MM.1S (cell line): ENCODE measurements around the gene DLGAP1.

Experiments used
- DNase-seq: peaks from one replicate; pipeline ENCODE4 v3.0.0-alpha.2; 2015
- H2AFZ ChIP-seq: fragments of 300-600 bp; sonication (generic); 2 replicates; pipeline ENCODE4 v1.6.0; 2016; ENCODE audit warnings: antibody characterized with exemption, low read length
- H3F3A ChIP-seq: fragments of 300-600 bp; sonication (generic); 2 replicates; pipeline ENCODE4 v1.6.1; 2016; ENCODE audit warnings: mild to moderate bottlenecking, antibody characterized with exemption, low read length, moderate library complexity, mixed read lengths; ENCODE audit not compliant: insufficient read depth
- H3K27ac ChIP-seq: fragments of 300-600 bp; sonication (generic); 2 replicates; pipeline ENCODE4 v1.5.1; 2016; ENCODE audit warnings: mild to moderate bottlenecking, low read length
- H3K27me3 ChIP-seq: fragments of 300-600 bp; sonication (generic); replicated peaks from 2 replicates; pipeline ENCODE4 v1.6.0; 2016; ENCODE audit warnings: low read length; ENCODE audit not compliant: insufficient read depth
- H3K36me3 ChIP-seq: fragments of 300-600 bp; sonication (generic); replicated peaks from 2 replicates; pipeline ENCODE4 v1.6.1; 2016; ENCODE audit warnings: mild to moderate bottlenecking, low read length, mixed read lengths; ENCODE audit not compliant: insufficient read depth
- H3K4me1 ChIP-seq: fragments of 300-600 bp; sonication (generic); 2 replicates; pipeline ENCODE4 v1.6.1; 2016; ENCODE audit warnings: low read length, mixed read lengths
- H3K4me2 ChIP-seq: fragments of 300-600 bp; sonication (generic); 2 replicates; pipeline ENCODE4 v1.6.0; 2016; ENCODE audit warnings: low read depth, low read length
- H3K4me3 ChIP-seq: fragments of 300-600 bp; sonication (generic); 2 replicates; pipeline ENCODE4 v1.5.1; 2016; ENCODE audit warnings: low read length, mixed read lengths
- H3K79me2 ChIP-seq: fragments of 300-600 bp; sonication (generic); 2 replicates; pipeline ENCODE4 v1.6.1; 2016; ENCODE audit warnings: mixed run types, low read length, mixed read lengths
- H3K9ac ChIP-seq: fragments of 300-600 bp; sonication (generic); 2 replicates; pipeline ENCODE4 v1.6.1; 2016; ENCODE audit warnings: low read length, mixed read lengths
- H3K9me2 ChIP-seq: fragments of 300-600 bp; sonication (generic); replicated peaks from 2 replicates; pipeline ENCODE4 v1.6.1; 2016; ENCODE audit warnings: mild to moderate bottlenecking, low read length, mixed read lengths; ENCODE audit not compliant: insufficient read depth
- H3K9me3 ChIP-seq: fragments of 300-600 bp; sonication (generic); replicated peaks from 2 replicates; pipeline ENCODE4 v1.6.1; 2016; ENCODE audit warnings: mild to moderate bottlenecking, low read length, mixed read lengths; ENCODE audit not compliant: insufficient read depth
- H4K20me1 ChIP-seq: fragments of 300-600 bp; sonication (generic); 2 replicates; pipeline ENCODE4 v1.6.1; 2016; ENCODE audit warnings: mild to moderate bottlenecking, low read length, moderate library complexity, mixed read lengths; ENCODE audit not compliant: insufficient read depth
- CTCF ChIP-seq: fragments of 300-600 bp; sonication (generic); IDR thresholded peaks from 2 replicates; pipeline ENCODE4 v1.5.1; 2016; ENCODE audit warnings: antibody characterized with exemption, low read length, mixed read lengths
- EZH2 ChIP-seq: fragments of 300-600 bp; sonication (generic); optimal IDR thresholded peaks from 2 replicates; pipeline ENCODE3; 2017; ENCODE audit warnings: low read depth, mild to moderate bottlenecking, antibody characterized with exemption, low read length, mixed read lengths
- EZH2phosphoT487 ChIP-seq: fragments of 300-600 bp; sonication (generic); IDR thresholded peaks from 2 replicates; pipeline ENCODE4 v1.6.1; 2018; ENCODE audit warnings: antibody characterized with exemption, low read length

The DLGAP1 gene

GRCh38 chr18:3960977-3961376 lies 494.1 kb downstream of the DLGAP1 start:
- DNase-seq, result no peak

GRCh38 chr18:3960142-3960541 lies 495.0 kb downstream of the DLGAP1 start:
- no peak overlapping the region for H3K4me3 ChIP-seq
- TF ChIP-seq CTCF, result no peak
- TF ChIP-seq EZH2phosphoT487, result no peak
- no peak for TF ChIP-seq EZH2
- H3K4me1 ChIP-seq, result no peaks in the 10 kb centered on the region
- H3K9me3 ChIP-seq, result no peaks in the 10 kb centered on the region
- DNase-seq, result no peak
- H3K27me3 ChIP-seq, result no peaks in the 10 kb centered on the region
- H2AFZ ChIP-seq, result no peak overlapping the region
- H3F3A ChIP-seq, result no peaks in the 10 kb centered on the region
- no peaks in the 10 kb centered on the region for H3K9me2 ChIP-seq
- H3K36me3 ChIP-seq, result no peaks in the 10 kb centered on the region
- H3K4me2 ChIP-seq, result no peak overlapping the region
- H4K20me1 ChIP-seq, result no peaks in the 10 kb centered on the region
- H3K9ac ChIP-seq, result no peak overlapping the region
- H3K79me2 ChIP-seq, result no peaks in the 10 kb centered on the region
- no peak overlapping the region for H3K27ac ChIP-seq

More at GRCh38 chr18:3960977-3961376, 494.1 kb downstream of the DLGAP1 start:
- no peak overlapping the region for H3K4me2 ChIP-seq
- H3K27ac ChIP-seq, result no peak overlapping the region
- no peak overlapping the region for H3K9ac ChIP-seq
- H3K4me1 ChIP-seq, result no peaks in the 10 kb centered on the region
- H3K4me3 ChIP-seq, result no peak overlapping the region
- TF ChIP-seq CTCF (no peak), EZH2 (no peak), EZH2phosphoT487 (no peak)
- H2AFZ ChIP-seq, result no peak overlapping the region
- no peaks in the 10 kb centered on the region for H3K9me2 ChIP-seq
- H3K27me3 ChIP-seq, result no peaks in the 10 kb centered on the region
- H4K20me1 ChIP-seq, result no peaks in the 10 kb centered on the region
- no peaks in the 10 kb centered on the region for H3K9me3 ChIP-seq
- no peaks in the 10 kb centered on the region for H3F3A ChIP-seq
- H3K79me2 ChIP-seq, result no peaks in the 10 kb centered on the region
- H3K36me3 ChIP-seq, result no peaks in the 10 kb centered on the region

- Histone ChIP-seq H3K9ac (no peak overlapping the region), H3K9me2 (no peaks in the 10 kb centered on the region), H3F3A (no peaks in the 10 kb centered on the region), H4K20me1 (no peaks in the 10 kb centered on the region), H3K79me2 (no peaks in the 10 kb centered on the region), H2AFZ (no peak overlapping the region), H3K27me3 (no peaks in the 10 kb centered on the region), H3K36me3 (no peaks in the 10 kb centered on the region), H3K27ac (no peak overlapping the region), H3K9me3 (no peaks in the 10 kb centered on the region), H3K4me1 (no peaks in the 10 kb centered on the region), H3K4me3 (no peak overlapping the region), H3K4me2 (no peak overlapping the region)
- TF ChIP-seq CTCF, result no peak
- TF ChIP-seq EZH2phosphoT487, result no peak
- no peak for TF ChIP-seq EZH2
- DNase-seq, result no peak
These were observed 503.1 kb downstream of the DLGAP1 start for GRCh38 chr18:3952031-3952430.
